GM13976 (cell line): ENCODE results near the gene CHKB.
A peak's percentile ranks its signal among the peaks of the same experiment; 100 is the strongest.
"Not testable (repeated sequence)": the region's sequence is repeated elsewhere in the genome, so short reads cannot be mapped to it uniquely, and the experiment has no call there.

Experiments
- DNase-seq: peaks from one replicate; pipeline ENCODE4 v3.0.0; 2012; ENCODE audit warnings: low spot score
- in situ Hi-C: fragments of 300-500 bp; cut with MboI; formaldehyde crosslinking; loops from one replicate; pipeline ENCODE4 v1.12.0; 2022; ENCODE audit warnings: low sequenced_read_pairs, mixed read lengths, inconsistent platforms; ENCODE audit not compliant: unreplicated experiment
- TF ChIP-seq, protein P1 (sequence below): IDR thresholded peaks from 2 replicates; pipeline ENCODE4 v1.5.1; 2012; ENCODE audit warnings: borderline replicate concordance, mild to moderate bottlenecking; ENCODE audit not compliant: insufficient read depth; ENCODE audit errors: extremely low read depth, missing control alignments, control extremely low read depth

Gene CHKB

GRCh38 chr22:50610581-50610980, 27.9 kb upstream of the CHKB start:
- in situ Hi-C loops = no loop called here
- TF ChIP-seq, protein P1, sequence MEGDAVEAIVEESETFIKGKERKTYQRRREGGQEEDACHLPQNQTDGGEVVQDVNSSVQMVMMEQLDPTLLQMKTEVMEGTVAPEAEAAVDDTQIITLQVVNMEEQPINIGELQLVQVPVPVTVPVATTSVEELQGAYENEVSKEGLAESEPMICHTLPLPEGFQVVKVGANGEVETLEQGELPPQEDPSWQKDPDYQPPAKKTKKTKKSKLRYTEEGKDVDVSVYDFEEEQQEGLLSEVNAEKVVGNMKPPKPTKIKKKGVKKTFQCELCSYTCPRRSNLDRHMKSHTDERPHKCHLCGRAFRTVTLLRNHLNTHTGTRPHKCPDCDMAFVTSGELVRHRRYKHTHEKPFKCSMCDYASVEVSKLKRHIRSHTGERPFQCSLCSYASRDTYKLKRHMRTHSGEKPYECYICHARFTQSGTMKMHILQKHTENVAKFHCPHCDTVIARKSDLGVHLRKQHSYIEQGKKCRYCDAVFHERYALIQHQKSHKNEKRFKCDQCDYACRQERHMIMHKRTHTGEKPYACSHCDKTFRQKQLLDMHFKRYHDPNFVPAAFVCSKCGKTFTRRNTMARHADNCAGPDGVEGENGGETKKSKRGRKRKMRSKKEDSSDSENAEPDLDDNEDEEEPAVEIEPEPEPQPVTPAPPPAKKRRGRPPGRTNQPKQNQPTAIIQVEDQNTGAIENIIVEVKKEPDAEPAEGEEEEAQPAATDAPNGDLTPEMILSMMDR = no peak
- DNase-seq = peak; percentile 21

DNA sequence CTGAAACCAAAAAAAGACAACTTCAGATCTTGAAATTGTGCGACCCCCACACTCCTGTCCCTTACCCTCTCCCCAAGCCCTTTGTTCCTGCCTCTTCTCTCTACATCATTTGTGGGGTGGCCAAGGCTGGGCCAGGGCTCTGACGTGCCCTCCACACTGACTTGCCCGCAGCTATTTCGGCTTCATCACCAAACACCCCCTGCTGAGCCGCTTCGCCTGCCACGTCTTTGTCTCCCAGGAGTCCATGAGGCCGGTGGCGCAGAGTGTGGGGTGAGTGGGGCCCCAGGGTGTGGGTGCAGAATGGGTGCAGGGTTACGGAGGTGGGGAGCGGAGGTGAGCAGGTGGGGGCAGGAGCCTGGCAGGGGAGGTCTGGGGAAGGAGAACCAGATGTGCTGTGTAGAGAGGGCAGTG, 27.4 kb upstream of the CHKB start:
- TF ChIP-seq, protein P1 = no peak
- DNase-seq = no peak
- in situ Hi-C loops = no loop called here

GRCh38 chr22:50609599-50609998, 26.9 kb upstream of the CHKB start:
- in situ Hi-C loops = no loop called here
- no peak for DNase-seq
- TF ChIP-seq, protein P1 = no peak

GRCh38 chr22:50608996-50609395, 26.3 kb upstream of the CHKB start:
- in situ Hi-C loops = no loop called here
- TF ChIP-seq, protein P1 = no peak
- DNase-seq = peak; percentile 25

- DNase-seq, in situ Hi-C loops: not testable (repeated sequence)
Measured at GRCh38 chr22:50608058-50608840, 25.6 kb upstream of the CHKB start.

- in situ Hi-C loops = no loop called here
- TF ChIP-seq, protein P1 = no peak
Measured at GRCh38 chr22:50607659-50608020, 25.0 kb upstream of the CHKB start.

GRCh38 chr22:50606946-50607658, 24.5 kb upstream of the CHKB start:
- peak; percentile 26 for DNase-seq
- TF ChIP-seq, protein P1 = no peak
- in situ Hi-C loops = no loop called here

More at GRCh38 chr22:50607659-50608020, 25.0 kb upstream of the CHKB start:
- peak; percentile 26 for DNase-seq
